HEK293 (cell line): ENCODE measurements around the gene C2CD2L.
A peak's percentile ranks its signal among the peaks of the same experiment; 100 is the strongest.

ENCODE experiments used
- CTCF ChIA-PET: fragments of 350-600 bp; formaldehyde crosslinking; extraction: SDS; loops from one replicate; lab custom pipeline; 2021; ENCODE audit warnings: antibody characterized with exemption; lab: Yijun Ruan, JAX
- POLR2A ChIA-PET: fragments of 300-600 bp; formaldehyde crosslinking; extraction: SDS; loops from one replicate; lab custom pipeline; 2020; ENCODE audit warnings: antibody characterized with exemption, inconsistent platforms; lab: Yijun Ruan, JAX
- H3K27ac ChIP-seq: fragments of 200-500 bp; sonication (Bioruptor generic); 2 replicates; pipeline ENCODE4 v1.5.1; 2014; ENCODE audit warnings: low read depth, low read length, control low read depth, inconsistent platforms; ENCODE audit errors: extremely low read depth
- H3K36me3 ChIP-seq, 2 experiments: fragments of 200-500 bp in 1 of 2; sonication (Bioruptor generic) in 1 of 2; 1 replicate in 1 of 2; 2 replicates in 1 of 2; pipeline ENCODE4 v1.5.1; 2014 to 2017; ENCODE audit warnings: inconsistent platforms in 2 of 2, low read length in 2 of 2; ENCODE audit not compliant: control insufficient read depth in 2 of 2, insufficient read depth in 1 of 2
- H3K4me1 ChIP-seq: fragments of 200-500 bp; sonication (Bioruptor generic); 2 replicates; pipeline ENCODE4 v1.5.1; 2014; ENCODE audit warnings: mild to moderate bottlenecking, low read length, inconsistent platforms; ENCODE audit not compliant: control insufficient read depth, insufficient read depth
- H3K4me3 ChIP-seq: 2 replicates; pipeline ENCODE4 v1.5.1; 2011; ENCODE audit warnings: low read depth, mild to moderate bottlenecking, control low read depth, low read length, moderate library complexity
- H3K9me3 ChIP-seq: fragments of 200-500 bp; sonication (Bioruptor generic); 2 replicates; pipeline ENCODE4 v1.5.1; 2014; ENCODE audit warnings: low read depth, low read length, inconsistent platforms; ENCODE audit not compliant: control insufficient read depth, insufficient read depth
- FEZF1 ChIP-seq: fragments of 450-650 bp; formaldehyde crosslinking; IDR thresholded peaks from 2 replicates; pipeline ENCODE4 v1.5.1; 2016; ENCODE audit warnings: missing biosample characterization, missing genetic modification characterization
- KLF10 ChIP-seq: fragments of 450-650 bp; IDR thresholded peaks from 2 replicates; pipeline ENCODE4 v1.5.1; 2018; ENCODE audit warnings: missing biosample characterization, mild to moderate bottlenecking, missing genetic modification characterization
- KLF8 ChIP-seq: fragments of 450-650 bp; formaldehyde crosslinking; IDR thresholded peaks from 2 replicates; pipeline ENCODE4 v1.5.1; 2016; ENCODE audit warnings: missing biosample characterization, missing genetic modification characterization
- PRDM1 ChIP-seq: fragments of 450-650 bp; formaldehyde crosslinking; IDR thresholded peaks from 2 replicates; pipeline ENCODE4; 2016; ENCODE audit warnings: missing biosample characterization, missing genetic modification characterization
- SP3 ChIP-seq: fragments of 450-650 bp; formaldehyde crosslinking; IDR thresholded peaks from 2 replicates; pipeline ENCODE4 v1.5.1; 2016; ENCODE audit warnings: missing biosample characterization, missing genetic modification characterization
- ZBTB11 ChIP-seq: fragments of 450-650 bp; formaldehyde crosslinking; conservative IDR thresholded peaks from 2 replicates; pipeline ENCODE4 v1.5.1; 2016; ENCODE audit warnings: low read depth, missing biosample characterization, missing genetic modification characterization
- ZBTB48 ChIP-seq: fragments of 450-650 bp; formaldehyde crosslinking; IDR thresholded peaks from 2 replicates; pipeline ENCODE4 v1.5.1; 2016; ENCODE audit warnings: missing biosample characterization, missing genetic modification characterization
- ZNF2 ChIP-seq: fragments of 450-650 bp; formaldehyde crosslinking; IDR thresholded peaks from 2 replicates; pipeline ENCODE4 v1.5.1; 2016; ENCODE audit warnings: missing biosample characterization, missing genetic modification characterization
- ZNF24 ChIP-seq: fragments of 450-650 bp; formaldehyde crosslinking; IDR thresholded peaks from 2 replicates; pipeline ENCODE4 v1.5.1; 2016; ENCODE audit warnings: missing biosample characterization, missing genetic modification characterization
- ZNF248 ChIP-seq: fragments of 450-650 bp; formaldehyde crosslinking; IDR thresholded peaks from 2 replicates; pipeline ENCODE4 v1.5.1; 2017; ENCODE audit warnings: missing biosample characterization, missing genetic modification characterization
- ZNF280C ChIP-seq: fragments of 450-650 bp; formaldehyde crosslinking; IDR thresholded peaks from 2 replicates; pipeline ENCODE4 v1.5.1; 2016; ENCODE audit warnings: missing biosample characterization, missing genetic modification characterization
- ZNF488 ChIP-seq: fragments of 450-650 bp; formaldehyde crosslinking; IDR thresholded peaks from 2 replicates; pipeline ENCODE4 v1.5.1; 2016; ENCODE audit warnings: missing biosample characterization, missing genetic modification characterization
- ZNF513 ChIP-seq: fragments of 450-650 bp; IDR thresholded peaks from 2 replicates; pipeline ENCODE4 v1.5.1; 2018; ENCODE audit warnings: missing biosample characterization, missing genetic modification characterization
- ZNF560 ChIP-seq: fragments of 450-650 bp; formaldehyde crosslinking; IDR thresholded peaks from 2 replicates; pipeline ENCODE4 v1.5.1; 2017; ENCODE audit warnings: missing biosample characterization, missing genetic modification characterization, borderline replicate concordance
- ZNF561 ChIP-seq: fragments of 450-650 bp; IDR thresholded peaks from 2 replicates; pipeline ENCODE4 v1.5.1; 2018; ENCODE audit warnings: missing biosample characterization, missing genetic modification characterization, borderline replicate concordance
- ZNF585B ChIP-seq: fragments of 450-650 bp; formaldehyde crosslinking; IDR thresholded peaks from 2 replicates; pipeline ENCODE4 v1.5.1; 2016; ENCODE audit warnings: missing biosample characterization, missing genetic modification characterization
- ZNF660 ChIP-seq: fragments of 450-650 bp; IDR thresholded peaks from 2 replicates; pipeline ENCODE4 v1.5.1; 2018; ENCODE audit warnings: missing biosample characterization, mild to moderate bottlenecking, missing genetic modification characterization
- ZNF76 ChIP-seq: fragments of 450-650 bp; formaldehyde crosslinking; IDR thresholded peaks from 2 replicates; pipeline ENCODE4; 2016; ENCODE audit warnings: low read depth, missing biosample characterization, missing genetic modification characterization, borderline replicate concordance
- ZNF777 ChIP-seq: fragments of 450-650 bp; formaldehyde crosslinking; IDR thresholded peaks from 2 replicates; pipeline ENCODE4 v1.5.1; 2017; ENCODE audit warnings: missing biosample characterization, missing genetic modification characterization, borderline replicate concordance
- ZNF830 ChIP-seq: fragments of 450-650 bp; IDR thresholded peaks from 2 replicates; pipeline ENCODE4 v1.5.0; 2018; ENCODE audit warnings: missing biosample characterization, missing genetic modification characterization, low read depth, mild to moderate bottlenecking, moderate library complexity
- ZNF837 ChIP-seq: fragments of 450-650 bp; formaldehyde crosslinking; IDR thresholded peaks from 2 replicates; pipeline ENCODE4 v1.5.1; 2016; ENCODE audit warnings: missing biosample characterization, missing genetic modification characterization
- ZSCAN18 ChIP-seq: fragments of 450-650 bp; formaldehyde crosslinking; IDR thresholded peaks from 2 replicates; pipeline ENCODE4 v1.5.1; 2016; ENCODE audit warnings: missing biosample characterization, missing genetic modification characterization
- ZSCAN23 ChIP-seq: fragments of 450-650 bp; formaldehyde crosslinking; IDR thresholded peaks from 2 replicates; pipeline ENCODE4 v1.5.1; 2016; ENCODE audit warnings: missing biosample characterization, missing genetic modification characterization
- ZSCAN30 ChIP-seq: fragments of 450-650 bp; IDR thresholded peaks from 2 replicates; pipeline ENCODE4 v1.5.1; 2018; ENCODE audit warnings: missing biosample characterization, mild to moderate bottlenecking, missing genetic modification characterization, moderate library complexity

The C2CD2L gene

GRCh38 chr11:119126675-119127268 lies 19.6 kb downstream of the C2CD2L start (continued):
- TF ChIP-seq ZNF488 (tag by site-specific recombination) (no peak), ZNF513 (tag by site-specific recombination) (peak; percentile 85), ZNF280C (tag by site-specific recombination) (no peak)

GRCh38 chr11:119130662-119131061 lies 23.5 kb downstream of the C2CD2L start:
- CTCF ChIA-PET: interaction anchor here (1.0 kb wide), 1 partner anchor 9 kb away, joined by 3 read pairs; no protein-coding TSS in a partner anchor
- no peak overlapping the region for H3K27ac ChIP-seq
- H3K9me3 ChIP-seq: no peaks in the 10 kb centered on the region
- no peaks in the 10 kb centered on the region for H3K4me1 ChIP-seq
- POLR2A ChIA-PET: no interaction called here
- no peak overlapping the region for H3K4me3 ChIP-seq
- H3K36me3 ChIP-seq: peaks cover 10 to 55% of the 10 kb centered on the region in 2 experiments; a peak in 2 of 3 replicates
- TF ChIP-seq ZSCAN18: no peak
- TF ChIP-seq SP3 (tag by site-specific recombination): no peak
- no peak for TF ChIP-seq ZSCAN23 (tag by site-specific recombination)
- TF ChIP-seq ZNF76 (tag by site-specific recombination): no peak
- no peak for TF ChIP-seq ZNF777
- no peak for TF ChIP-seq ZNF560 (tag by site-specific recombination)
- no peak for TF ChIP-seq ZBTB48 (tag by site-specific recombination)
- TF ChIP-seq ZNF837 (tag by site-specific recombination): no peak
- TF ChIP-seq ZNF660 (tag by site-specific recombination): no peak
- TF ChIP-seq ZNF585B (tag by site-specific recombination): no peak

GRCh38 chr11:119134389-119134978 lies 27.3 kb downstream of the C2CD2L start:
- no peaks in the 10 kb centered on the region for H3K9me3 ChIP-seq
- CTCF ChIA-PET: interaction anchor here (0.5 to 3.3 kb wide), 9 partner anchors 10 to 62 kb away, joined by 3 to 18 read pairs (median 3); partner anchors contain the start of genes HINFP and HMBS
- no peak for TF ChIP-seq ZSCAN30 (tag by site-specific recombination)
- TF ChIP-seq ZNF24 (tag by site-specific recombination): no peak
- TF ChIP-seq ZNF2: no peak
- TF ChIP-seq ZNF830 (tag by site-specific recombination): no peak
- TF ChIP-seq KLF10 (tag by site-specific recombination): no peak
- no peak for TF ChIP-seq KLF8 (tag by site-specific recombination)
- no peak for TF ChIP-seq FEZF1
- TF ChIP-seq ZNF248 (tag by site-specific recombination): no peak
- no peak for TF ChIP-seq ZNF561 (tag by site-specific recombination)
- no peak for TF ChIP-seq PRDM1
- no peak for TF ChIP-seq ZBTB11 (tag by site-specific recombination)
- TF ChIP-seq, all 188 proteins: peak for 0
- Histone ChIP-seq H3K36me3 (peaks cover 4 to 55% of the 10 kb centered on the region in 2 experiments; a peak in 2 of 3 replicates), H3K27ac (no peak overlapping the region), H3K4me3 (no peak overlapping the region), H3K4me1 (no peaks in the 10 kb centered on the region)
- POLR2A ChIA-PET: interaction anchor here (1.4 kb wide), 1 partner anchor 13 kb away, joined by 4 read pairs; the partner anchor contains the start of gene HINFP
